GM04504 (cell line): ENCODE results near the gene DRD5.
A peak's percentile ranks its signal among the peaks of the same experiment; 100 is the strongest.
"Not testable (repeated sequence)": the region's sequence is repeated elsewhere in the genome, so short reads cannot be mapped to it uniquely, and the experiment has no call there.

ENCODE experiments used
- DNase-seq: peaks from one replicate; pipeline ENCODE4 v3.0.0-alpha.2; 2012; ENCODE audit warnings: low read depth

The DRD5 gene

DNA sequence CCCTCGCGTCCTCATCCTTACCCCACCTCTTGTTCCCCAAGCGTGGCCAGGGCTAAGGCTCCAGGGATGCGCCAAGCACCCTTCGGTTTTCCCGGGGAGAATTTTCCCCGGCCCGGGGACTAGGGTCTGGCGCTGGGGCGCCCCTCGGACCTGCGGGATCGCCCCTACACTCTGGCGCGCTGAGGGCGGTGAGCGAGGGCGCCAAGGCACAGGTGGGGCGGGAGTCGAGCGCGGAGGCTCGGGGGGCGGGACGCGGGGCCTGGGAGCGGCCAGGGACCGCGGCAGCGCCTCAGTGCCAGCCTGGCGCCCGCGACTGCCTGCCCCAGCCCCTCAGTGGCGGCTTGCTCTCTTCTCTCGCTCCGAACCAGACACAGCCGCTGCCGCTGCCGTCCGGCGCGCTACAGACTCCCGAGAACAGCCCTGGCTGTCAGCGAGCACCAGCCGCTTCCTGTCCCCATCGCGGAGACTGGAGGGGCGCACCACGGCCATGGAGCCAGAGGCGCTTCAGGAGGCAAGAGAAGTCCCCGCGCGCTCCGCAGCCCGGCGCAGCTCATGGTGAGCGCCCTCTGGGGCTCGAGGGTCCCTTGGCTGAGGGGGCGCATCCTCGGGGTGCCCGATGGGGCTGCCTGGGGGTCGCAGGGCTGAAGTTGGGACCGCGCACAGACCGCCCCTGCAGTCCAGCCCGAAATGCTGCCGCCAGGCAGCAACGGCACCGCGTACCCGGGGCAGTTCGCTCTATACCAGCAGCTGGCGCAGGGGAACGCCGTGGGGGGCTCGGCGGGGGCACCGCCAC is at the start of gene DRD5:
Gene DRD5 (plus strand): TSS at position 292 of the 793 bp plus-strand sequence. CDS start 396 bp downstream, at position 688.
- no peak for DNase-seq

DNA sequence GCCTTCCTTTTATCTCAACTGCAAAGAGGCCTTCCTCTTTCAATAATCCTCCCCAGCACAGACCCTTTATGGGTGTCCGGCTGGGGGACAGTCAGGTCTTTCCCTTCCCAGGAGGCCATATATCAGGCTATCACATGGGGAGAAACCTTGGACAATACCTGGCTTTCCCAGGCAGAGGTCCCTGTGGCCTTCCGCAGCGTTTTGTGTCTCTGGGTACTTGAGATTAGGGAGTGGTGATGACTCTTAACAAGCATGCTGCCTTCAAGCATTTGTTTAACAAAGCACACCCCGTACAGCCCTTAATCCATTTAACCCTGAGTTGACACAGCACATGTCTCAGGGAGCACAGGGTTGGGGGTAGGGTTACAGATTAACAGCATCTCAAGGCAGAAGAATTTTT is 49.2 kb upstream of the DRD5 start:
- DNase-seq: not testable (repeated sequence)

DNA sequence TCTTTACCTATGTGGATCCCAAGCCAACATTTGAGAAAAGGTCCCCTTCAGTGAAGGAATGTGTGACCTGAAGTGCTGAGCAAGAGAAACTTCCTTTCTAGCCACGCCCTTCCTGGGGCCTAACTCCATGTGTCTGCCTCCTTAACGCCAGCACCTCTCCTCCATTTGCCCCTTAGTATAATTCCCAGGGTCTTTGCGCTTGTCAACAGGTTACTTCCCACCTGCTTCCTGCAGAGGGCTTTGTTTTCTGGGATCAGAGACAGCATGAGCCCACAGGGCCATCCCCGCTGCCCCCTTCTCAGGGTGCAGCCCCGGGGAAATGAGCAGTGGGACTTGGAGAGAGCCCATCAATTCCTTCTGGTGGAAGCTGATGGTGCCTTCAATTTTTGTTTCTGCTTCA is 45.9 kb upstream of the DRD5 start:
- no peak for DNase-seq

DNA sequence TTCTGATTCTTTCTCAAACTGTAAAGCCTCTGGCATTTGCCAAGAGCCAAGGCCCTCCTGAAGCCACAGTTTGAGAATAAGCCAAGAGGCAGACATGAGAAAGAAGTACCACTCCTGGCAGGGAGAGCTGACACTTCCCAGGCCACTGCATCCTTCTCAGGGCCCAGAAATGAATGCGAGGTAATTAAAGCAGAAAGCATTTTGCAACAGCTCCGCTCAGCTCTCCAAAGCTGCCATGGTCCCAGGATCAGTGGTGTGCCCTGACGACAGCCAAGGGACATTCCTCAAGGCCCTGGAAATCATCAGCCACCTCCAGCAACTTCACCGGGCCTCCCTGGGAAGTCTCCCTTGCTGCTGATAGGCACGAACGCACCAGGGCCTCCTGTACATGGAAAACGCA is 44.2 kb upstream of the DRD5 start:
- DNase-seq: not testable (repeated sequence)

DNA sequence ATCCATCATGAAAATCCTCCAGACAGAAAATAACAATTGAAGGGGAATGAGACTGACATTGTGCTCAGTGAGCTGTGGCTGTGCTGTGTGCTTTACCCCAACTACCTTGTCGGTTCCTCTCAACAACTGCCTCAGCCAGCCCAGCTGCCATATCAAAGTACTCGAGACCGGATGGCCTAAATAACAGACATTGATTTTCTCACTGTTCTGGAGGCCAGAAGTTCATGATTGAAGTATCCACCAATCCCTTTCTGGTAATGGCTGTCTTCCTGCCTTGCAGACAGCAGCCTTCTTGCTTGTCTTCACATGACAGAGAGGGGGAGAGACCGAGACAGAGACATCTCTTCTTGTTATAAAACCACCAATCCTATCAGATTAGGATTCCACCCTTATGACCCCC is 37.6 kb upstream of the DRD5 start:
- DNase-seq: not testable (repeated sequence)

DNA sequence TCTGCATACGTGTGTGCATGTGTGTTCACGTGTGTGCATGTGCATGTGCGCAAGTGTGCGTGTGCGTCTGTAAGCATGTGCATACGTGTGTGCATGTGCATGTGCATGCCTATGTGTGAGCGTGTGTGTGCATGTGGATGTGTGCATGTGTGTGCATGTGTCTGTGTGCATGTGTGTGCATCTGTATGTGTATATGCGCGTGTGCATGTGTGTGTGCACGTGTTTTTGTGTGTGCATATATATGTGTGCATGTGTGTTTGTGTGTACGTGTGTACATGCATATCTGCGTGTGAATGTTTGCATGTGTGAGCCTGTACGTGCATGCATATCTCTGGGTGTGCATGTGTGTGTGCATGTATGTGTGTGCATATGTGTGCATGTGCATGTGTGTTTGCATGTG is 35.7 kb upstream of the DRD5 start:
- no peak for DNase-seq

DNA sequence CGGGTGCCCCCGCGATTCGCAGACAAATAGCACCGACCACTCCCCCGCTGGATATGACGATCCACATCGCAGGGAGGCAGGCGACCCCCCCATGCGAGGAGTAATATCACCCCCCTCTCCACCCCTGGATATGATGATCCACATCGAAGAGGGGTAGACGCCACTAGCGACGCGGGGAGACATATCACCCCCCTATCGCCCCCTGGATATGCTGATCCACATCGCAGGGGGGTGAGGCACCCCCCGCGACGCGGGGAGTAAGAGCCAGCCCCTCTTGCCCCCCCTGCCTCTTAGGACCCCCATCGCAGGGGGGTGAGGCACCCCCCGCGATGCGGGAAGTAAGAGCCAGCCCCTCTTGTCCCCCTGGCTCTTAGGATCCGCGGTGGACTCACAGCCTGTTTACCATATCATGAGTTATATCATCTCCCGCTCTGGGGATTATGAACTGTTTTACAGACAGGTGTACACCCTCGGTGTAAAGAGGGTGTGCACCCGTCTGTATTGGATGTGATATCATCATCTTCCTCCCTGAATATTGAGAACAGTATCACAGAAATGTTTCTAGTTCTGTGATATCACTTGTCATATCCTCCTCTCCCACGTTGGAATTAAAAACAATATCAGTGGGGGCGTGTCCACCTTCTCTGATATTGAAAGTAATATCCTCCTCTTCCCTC is 22.7 kb upstream of the DRD5 start:
- DNase-seq: no peak

DNA sequence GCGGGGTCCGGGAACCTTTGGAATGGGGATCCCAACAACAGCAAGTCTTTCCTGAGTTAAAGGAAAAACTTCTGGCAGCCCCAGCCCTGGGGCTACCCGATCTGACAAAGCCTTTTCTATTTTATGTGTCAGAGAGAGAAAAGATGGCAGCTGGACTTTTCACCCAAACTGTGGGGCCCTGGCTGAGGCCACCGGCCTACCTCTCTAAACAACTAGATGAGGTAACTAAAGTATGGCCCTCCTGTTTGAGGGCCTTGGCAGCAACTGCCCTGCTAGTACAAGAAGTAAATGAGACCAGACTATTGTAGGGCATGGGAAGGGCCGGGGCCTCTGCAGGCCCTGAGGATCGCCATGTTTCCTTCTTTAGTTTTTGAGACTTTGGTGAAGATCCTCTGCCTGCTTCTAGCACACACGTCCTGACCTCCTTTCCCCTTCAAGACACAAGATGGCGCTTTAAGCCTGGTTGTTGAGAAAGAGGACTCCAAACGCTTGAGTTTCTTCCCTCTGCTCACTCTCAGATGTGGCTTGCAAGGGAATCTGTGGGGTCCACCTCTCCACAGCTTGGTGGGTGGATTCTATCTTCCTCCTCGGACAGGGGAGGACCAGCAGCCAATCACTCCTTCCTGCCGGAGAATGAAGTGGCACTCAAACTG is 18.5 kb upstream of the DRD5 start:
- DNase-seq: peak; percentile 27

DNA sequence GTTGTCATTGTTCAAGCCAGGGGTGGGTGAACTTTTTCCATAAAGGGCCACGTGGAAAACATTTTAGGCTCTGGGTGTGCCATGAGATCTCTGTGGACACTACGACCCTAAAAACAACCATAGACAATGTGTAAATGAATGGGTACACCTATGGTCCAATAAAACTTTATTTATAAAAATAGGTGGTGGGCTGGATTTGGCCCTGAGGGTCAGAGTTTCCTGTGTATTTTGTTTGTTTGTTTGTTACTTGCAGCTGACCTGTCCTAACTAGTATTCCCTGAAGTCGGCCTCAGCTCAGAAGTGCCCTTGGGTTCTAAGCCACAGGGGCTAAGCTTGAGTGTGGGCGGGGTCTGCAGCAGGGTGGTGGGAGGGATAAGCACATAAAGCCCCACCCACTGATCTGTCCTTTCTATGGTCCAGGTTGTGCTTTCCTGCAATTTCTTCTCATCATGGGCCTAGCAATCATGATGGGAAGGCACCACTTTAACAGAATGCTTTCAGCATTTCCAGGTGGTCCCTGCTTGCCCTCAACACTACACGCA is 17.2 kb upstream of the DRD5 start:
- DNase-seq: no peak

DNA sequence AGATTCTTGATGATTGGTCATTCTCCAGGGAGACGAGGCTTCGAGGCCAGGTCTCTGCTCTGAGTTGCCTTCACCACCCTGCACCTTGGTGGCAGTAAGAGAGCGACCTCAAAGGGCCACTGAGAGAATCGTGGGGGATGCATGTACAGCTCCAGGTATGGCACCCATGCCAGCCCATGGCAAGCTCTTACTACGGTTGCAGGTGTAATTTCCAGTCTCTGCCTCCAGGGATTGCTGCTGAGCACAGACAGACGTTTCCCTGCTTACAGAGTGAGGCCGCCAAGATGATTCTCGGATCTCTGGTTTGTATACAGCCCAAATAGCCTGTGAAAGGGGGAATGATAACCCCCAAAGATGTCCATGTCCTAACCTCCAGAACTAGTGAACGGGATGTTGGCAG is 16.3 kb upstream of the DRD5 start:
- DNase-seq: no peak

DNA sequence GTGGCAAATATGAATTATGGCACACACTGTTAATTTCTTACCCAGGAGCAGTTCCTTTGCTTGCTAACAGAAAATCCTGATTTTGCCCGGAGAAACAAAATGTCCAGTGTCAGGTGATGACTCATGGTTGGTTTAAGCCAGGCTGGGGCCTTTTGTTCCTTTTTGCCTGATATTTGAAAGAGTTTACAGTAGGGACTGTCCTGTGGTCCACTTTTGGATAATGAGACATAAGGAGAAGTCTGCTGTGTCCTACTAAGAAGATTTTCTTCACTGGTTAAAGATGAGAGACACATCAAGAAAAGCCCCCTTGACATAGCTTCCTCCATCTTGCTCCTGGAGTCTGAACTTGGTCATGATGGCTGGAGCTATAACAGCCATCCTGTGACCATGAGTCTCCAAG is 12.1 kb upstream of the DRD5 start:
- DNase-seq: no peak

DNA sequence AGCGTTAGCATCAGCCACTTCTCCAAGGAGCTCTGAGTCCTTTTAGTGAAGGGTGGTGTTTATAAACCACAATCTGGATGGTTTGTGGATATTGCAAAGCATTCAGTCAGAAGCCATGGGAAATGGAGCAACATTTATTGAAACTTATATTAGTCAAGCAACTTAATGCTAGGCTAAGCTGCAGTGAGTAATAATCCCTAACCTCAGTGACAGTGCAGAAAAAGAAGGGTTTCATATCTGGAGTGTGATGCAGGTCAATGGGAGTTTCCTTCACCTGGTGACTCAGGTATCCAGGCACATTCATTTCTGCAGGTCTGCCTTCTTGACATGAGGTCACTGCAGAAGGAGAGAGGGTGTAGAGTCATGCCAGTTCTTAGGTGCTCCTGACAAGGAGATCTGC is 10.4 kb upstream of the DRD5 start:
- DNase-seq: no peak

DNA sequence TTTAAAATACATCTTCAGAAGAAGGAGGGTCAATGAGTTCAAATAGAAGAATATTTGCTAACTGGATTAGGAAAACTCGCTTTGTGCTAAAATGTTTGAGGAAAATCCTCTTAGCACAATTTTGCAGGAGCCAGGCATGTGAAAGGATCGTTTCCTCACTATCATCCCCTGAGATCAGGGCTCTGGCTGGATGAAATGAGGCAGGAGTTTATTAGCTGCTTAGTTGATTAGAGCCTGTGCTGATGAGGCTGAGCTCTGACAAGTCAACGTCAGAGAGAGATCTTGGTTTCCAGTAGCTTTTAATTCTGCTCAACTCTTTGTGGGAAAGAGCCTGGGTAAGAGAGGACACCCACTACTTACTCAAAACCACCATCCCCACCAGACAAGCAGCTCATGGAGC is 8.0 kb upstream of the DRD5 start:
- DNase-seq: no peak

DNA sequence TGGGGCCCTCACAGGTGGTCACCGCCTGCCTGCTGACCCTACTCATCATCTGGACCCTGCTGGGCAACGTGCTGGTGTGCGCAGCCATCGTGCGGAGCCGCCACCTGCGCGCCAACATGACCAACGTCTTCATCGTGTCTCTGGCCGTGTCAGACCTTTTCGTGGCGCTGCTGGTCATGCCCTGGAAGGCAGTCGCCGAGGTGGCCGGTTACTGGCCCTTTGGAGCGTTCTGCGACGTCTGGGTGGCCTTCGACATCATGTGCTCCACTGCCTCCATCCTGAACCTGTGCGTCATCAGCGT is 652 bp downstream of the DRD5 start:
- DNase-seq: no peak

DNA sequence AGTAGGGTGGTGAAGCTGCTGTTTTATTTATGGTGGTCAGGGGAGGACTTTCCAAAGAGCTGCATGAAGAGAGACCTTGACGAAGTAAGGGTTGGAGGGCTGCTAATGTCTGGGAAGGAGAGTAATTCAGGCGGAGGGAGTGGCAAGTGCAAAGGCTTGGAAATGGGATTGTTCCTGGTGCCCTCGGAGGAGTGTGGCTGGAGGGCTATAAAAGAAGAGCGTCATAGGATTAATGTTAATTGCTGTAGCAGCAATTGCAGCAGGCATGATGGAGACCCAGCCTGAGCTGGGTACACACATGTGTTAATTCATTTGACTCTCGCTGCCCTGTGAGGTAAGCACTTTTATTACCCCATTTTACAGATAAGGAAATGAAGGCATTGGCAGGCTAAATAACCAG is 4.5 kb downstream of the DRD5 start:
- not testable (repeated sequence) for DNase-seq

DNA sequence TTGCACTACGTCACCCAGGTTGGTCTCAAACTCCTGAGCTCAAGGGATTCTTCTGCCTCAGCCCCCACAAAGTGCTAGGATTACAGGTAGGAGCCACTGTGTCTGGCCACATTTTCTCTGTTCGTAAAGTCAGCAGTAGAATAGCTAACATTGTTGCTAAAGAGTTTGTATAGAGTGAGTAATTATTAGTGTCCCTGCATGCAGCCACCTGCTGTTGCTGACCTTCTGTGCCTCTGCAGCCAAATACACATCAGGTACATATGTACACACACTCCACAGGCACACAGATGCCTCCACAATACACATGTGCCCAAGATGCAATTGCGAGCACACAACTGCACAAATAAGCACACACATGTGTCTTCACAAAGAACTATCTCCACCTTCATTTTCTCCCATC is 10.9 kb downstream of the DRD5 start:
- no peak for DNase-seq

DNA sequence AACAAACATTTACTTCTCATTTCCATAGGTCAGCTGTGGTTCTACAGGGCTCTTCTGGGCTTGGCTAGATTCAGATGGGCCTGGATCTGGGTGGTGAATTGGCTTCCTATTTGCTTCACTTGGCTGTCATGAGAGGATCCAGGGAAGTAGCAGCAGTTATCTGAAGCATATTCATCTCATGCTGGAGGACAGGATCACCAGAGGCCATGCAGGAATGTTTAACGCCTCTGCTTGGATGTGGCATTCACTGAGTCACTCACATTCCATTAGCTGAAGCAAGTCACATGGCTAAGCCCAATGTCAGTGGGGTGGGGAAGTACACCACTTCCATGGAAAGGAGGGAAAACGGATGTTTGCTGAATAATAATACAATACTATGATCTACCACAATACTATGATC is 15.2 kb downstream of the DRD5 start:
- not testable (repeated sequence) for DNase-seq

DNA sequence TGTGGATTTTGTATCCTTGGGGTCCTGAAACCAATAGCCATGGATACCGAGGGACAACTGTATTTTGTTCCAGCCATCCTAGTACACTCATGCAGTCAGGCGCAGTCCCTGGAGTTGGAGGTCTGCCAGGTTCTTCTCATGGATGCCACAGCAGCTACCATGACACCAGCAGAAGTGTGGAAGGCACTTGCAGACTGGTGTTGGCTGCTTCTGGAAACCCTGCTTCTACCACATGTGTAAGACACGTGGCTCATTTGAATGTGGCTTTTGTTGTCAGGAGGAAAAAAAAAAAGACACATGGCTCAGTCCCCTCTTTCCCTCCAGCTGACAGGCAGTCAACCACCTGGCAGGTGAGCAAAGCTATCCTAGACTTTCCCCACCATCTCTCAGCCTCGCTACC is 19.4 kb downstream of the DRD5 start:
- no peak for DNase-seq

DNA sequence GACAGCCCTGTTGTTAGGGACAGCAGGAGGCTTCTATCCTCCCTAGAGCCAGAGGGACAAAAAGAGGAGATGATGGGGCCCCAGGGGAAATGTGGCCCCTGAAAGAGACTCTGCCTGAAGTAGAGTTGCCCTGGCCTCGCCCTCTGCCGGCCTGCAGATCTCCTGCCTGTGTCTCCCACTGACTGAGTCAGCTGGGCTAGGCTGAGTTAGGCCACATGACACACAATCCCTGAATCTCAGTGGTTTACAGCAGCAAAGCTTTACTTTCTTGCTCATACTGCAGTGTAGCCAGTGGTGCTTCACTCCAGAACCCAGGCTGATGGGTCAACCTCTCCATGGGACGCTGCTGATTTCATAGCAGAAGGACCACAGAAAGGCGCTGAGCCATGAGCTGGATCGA is 23.5 kb downstream of the DRD5 start:
- no peak for DNase-seq

DNA sequence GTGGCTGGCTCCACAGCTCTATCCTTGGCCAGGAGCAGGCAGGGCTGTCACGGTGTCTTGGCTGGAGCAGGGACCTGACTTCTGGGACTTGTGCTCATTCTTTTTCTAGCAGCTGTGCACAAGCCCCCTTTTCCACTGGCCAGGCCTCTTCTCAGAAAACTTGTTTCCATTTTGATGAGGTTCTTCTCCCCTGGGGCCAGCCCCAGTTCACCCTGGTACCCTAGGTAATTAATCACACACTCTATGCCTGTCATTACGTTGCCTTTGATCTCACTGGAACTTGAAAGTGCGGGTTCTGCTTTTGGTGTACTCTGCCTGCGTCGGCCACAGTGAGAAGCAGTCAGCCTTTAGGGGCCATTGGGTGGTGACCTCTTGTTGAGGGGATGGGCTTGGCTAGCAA is 26.6 kb downstream of the DRD5 start:
- DNase-seq: no peak

DNA sequence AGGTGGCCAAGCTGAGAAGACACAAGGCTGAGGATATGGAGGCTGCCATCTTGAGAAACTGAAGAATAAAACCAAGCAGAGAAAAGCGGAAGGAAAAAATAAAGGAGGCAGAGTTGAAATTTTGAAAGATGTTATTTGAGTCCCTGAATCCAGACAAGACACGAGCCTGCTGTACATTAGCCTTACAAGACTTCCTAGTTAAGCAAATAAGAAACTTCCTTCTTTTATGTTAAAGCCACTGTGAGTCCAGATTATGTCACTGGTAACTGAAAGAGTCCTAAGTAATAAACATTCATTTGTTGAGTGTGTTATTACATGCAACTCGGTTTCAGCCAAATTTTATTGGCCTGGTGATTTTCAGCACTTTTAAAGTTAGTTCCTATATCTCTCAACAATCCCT is 30.4 kb downstream of the DRD5 start:
- no peak for DNase-seq

DNA sequence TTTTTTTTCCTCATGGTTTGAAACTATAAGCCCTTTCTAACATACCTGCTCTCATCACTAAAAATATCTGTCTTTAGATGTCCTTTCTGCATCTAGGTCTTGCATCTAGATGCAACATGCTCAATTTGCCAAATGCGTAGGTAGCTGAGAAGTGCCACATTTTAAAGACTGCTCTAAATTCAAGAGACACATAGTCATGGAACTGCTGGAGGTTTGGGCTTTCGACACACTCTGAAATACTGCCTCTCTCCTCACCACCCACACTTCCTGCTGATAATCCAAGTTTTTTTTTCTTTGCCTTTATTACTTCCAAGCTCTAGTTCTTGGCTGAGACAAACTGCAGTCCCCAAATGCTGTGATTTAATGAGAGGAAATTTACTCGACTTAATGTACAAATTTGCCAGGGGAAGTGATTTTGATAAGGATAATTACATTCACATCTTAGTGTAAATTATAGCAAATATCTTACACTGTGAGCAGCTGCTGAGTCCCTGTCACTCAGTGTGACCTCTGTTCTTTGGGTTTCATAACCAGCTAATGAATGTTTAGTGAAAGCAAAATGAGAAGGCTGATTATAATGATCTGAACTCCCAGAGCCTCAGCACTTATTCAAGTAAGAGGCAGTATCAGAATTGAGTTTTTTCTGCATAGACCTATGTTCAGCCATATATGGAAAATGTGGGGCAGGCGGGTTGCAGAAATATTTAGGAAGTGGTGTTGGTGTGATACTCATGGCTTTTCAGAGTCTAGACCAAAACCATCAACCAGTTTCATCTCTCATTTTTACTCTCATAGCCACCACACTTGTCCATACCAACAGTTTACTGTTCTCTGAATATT is 31.3 kb downstream of the DRD5 start:
- no peak for DNase-seq
